WTC11 (cell line): ENCODE measurements around the gene ZNF770. TPM values are rescaled to one million over a fixed set of nuclear protein-coding genes. Genes with fewer than 3 reads are reported as not detected.

ENCODE experiments used
- ATAC-seq: fragments of 200-7000 bp; cut with Tn5 transposase; 2 replicates; pipeline ENCODE4 v1.10.0; 2021; ENCODE audit warnings: mild to moderate bottlenecking, moderate library complexity
- CTCF ChIA-PET: fragments of 300-600 bp; sonication (Branson Sonifier 250); formaldehyde crosslinking; loops from one replicate; lab custom pipeline; 2021; ENCODE audit warnings: antibody characterized with exemption; lab: Charles Lee
- POLR2A ChIA-PET: fragments of 350-600 bp; sonication (Branson Sonifier 250); formaldehyde crosslinking; loops from one replicate; lab custom pipeline; 2021; ENCODE audit warnings: antibody characterized with exemption; lab: Charles Lee
- DNase-seq: peaks from one replicate; pipeline ENCODE4 v3.0.0; 2021; ENCODE audit warnings: low spot score
- H3K27ac Mint-ChIP-seq: 2 replicates; pipeline ENCODE4 v1.8.0; 2021; ENCODE audit warnings: mixed read lengths
- H3K27me3 Mint-ChIP-seq: 2 replicates; pipeline ENCODE4 v1.8.0; 2021; ENCODE audit warnings: low read depth, mild to moderate bottlenecking, moderate library complexity, mixed read lengths
- H3K36me3 Mint-ChIP-seq: 2 replicates; pipeline ENCODE4 v1.8.0; 2021; ENCODE audit warnings: mixed read lengths
- H3K4me1 Mint-ChIP-seq: 2 replicates; pipeline ENCODE4 v1.8.0; 2022; ENCODE audit warnings: mixed read lengths
- H3K4me3 Mint-ChIP-seq: 2 replicates; pipeline ENCODE4 v1.8.0; 2021; ENCODE audit warnings: mild to moderate bottlenecking, moderate library complexity, mixed read lengths
- H3K9me3 Mint-ChIP-seq: 2 replicates; pipeline ENCODE4 v1.8.0; 2021; ENCODE audit warnings: mixed read lengths
- ATF1 ChIP-seq: sonication (generic); formaldehyde crosslinking; IDR thresholded peaks from 2 replicates; pipeline ENCODE4 v1.8.1; 2023; ENCODE audit warnings: mild to moderate bottlenecking, moderate library complexity, missing genetic modification reagents
- CREB1 ChIP-seq: sonication (generic); formaldehyde crosslinking; IDR thresholded peaks from 2 replicates; pipeline ENCODE4 v1.8.0; 2023; ENCODE audit warnings: mild to moderate bottlenecking, missing genetic modification reagents
- ELF4 ChIP-seq: sonication (generic); formaldehyde crosslinking; IDR thresholded peaks from 2 replicates; pipeline ENCODE4 v1.8.1; 2022; ENCODE audit warnings: low read depth, mild to moderate bottlenecking, moderate library complexity, missing genetic modification reagents
- JUN ChIP-seq: sonication (generic); formaldehyde crosslinking; IDR thresholded peaks from 2 replicates; pipeline ENCODE4 v1.8.0; 2023; ENCODE audit warnings: mild to moderate bottlenecking, missing genetic modification reagents
- NFATC4 ChIP-seq: fragments of 250-450 bp; sonication (Bioruptor Pico); IDR thresholded peaks from 2 replicates; pipeline ENCODE4 v1.9.0; 2021; ENCODE audit warnings: mild to moderate bottlenecking
- NR2C2 ChIP-seq: sonication (generic); formaldehyde crosslinking; IDR thresholded peaks from 2 replicates; pipeline ENCODE4 v1.8.0; 2022; ENCODE audit warnings: mild to moderate bottlenecking, missing genetic modification reagents
- TP53 ChIP-seq: sonication (generic); formaldehyde crosslinking; IDR thresholded peaks from 2 replicates; pipeline ENCODE4 v1.8.1; 2023; ENCODE audit warnings: mild to moderate bottlenecking, missing genetic modification reagents
- ZNF121 ChIP-seq: sonication (generic); formaldehyde crosslinking; IDR thresholded peaks from 2 replicates; pipeline ENCODE4 v1.8.0; 2023; ENCODE audit warnings: missing genetic modification reagents
- ZNF232 ChIP-seq: sonication (generic); formaldehyde crosslinking; IDR thresholded peaks from 2 replicates; pipeline ENCODE4 v1.8.0; 2022; ENCODE audit warnings: mild to moderate bottlenecking, missing genetic modification reagents
- ZNF396 ChIP-seq: fragments of 250-450 bp; sonication (Bioruptor Pico); IDR thresholded peaks from 2 replicates; pipeline ENCODE4 v1.8.0; 2021; ENCODE audit warnings: mild to moderate bottlenecking, moderate library complexity, borderline replicate concordance
- total RNA-seq: library from RNA; stranded (reverse); gene quantifications from 3 replicates; pipeline ENCODE4 v1.2.3, GENCODE V29; 2021
- TF ChIP-seq, protein P1 (sequence below): fragments of 250-450 bp; sonication (Bioruptor Pico); IDR thresholded peaks from 2 replicates; pipeline ENCODE4 v1.9.0; 2021; ENCODE audit warnings: moderate library complexity, mild to moderate bottlenecking, inconsistent platforms, borderline replicate concordance
- TF ChIP-seq, protein P2 (sequence below): sonication (generic); formaldehyde crosslinking; IDR thresholded peaks from 2 replicates; pipeline ENCODE4 v1.8.1; 2022; ENCODE audit warnings: low read depth, mild to moderate bottlenecking, moderate library complexity, missing genetic modification reagents, borderline replicate concordance
- TF ChIP-seq, protein P3 (sequence below): sonication (generic); formaldehyde crosslinking; IDR thresholded peaks from 2 replicates; pipeline ENCODE4 v1.8.1; 2023; ENCODE audit warnings: mild to moderate bottlenecking, missing genetic modification reagents, moderate library complexity
- TF ChIP-seq, protein P4 (sequence below): sonication (generic); formaldehyde crosslinking; IDR thresholded peaks from 2 replicates; pipeline ENCODE4 v1.8.1; 2023; ENCODE audit warnings: mild to moderate bottlenecking, moderate library complexity, missing genetic modification reagents
- TF ChIP-seq, protein P5 (sequence below): sonication (generic); formaldehyde crosslinking; IDR thresholded peaks from 2 replicates; pipeline ENCODE4 v1.8.0; 2022; ENCODE audit warnings: mild to moderate bottlenecking, missing genetic modification reagents
- TF ChIP-seq, protein P6 (sequence below): fragments of 250-450 bp; sonication (Bioruptor Pico); IDR thresholded peaks from 2 replicates; pipeline ENCODE4 v1.9.0; 2021; ENCODE audit warnings: mild to moderate bottlenecking
- TF ChIP-seq, protein P7 (sequence below): sonication (generic); formaldehyde crosslinking; IDR thresholded peaks from 2 replicates; pipeline ENCODE4 v1.8.1; 2022; ENCODE audit warnings: mild to moderate bottlenecking, missing genetic modification reagents, moderate library complexity, borderline replicate concordance

Gene ZNF770
- total RNA-seq, 1 experiment from 2014 or later = 142 TPM

DNA sequence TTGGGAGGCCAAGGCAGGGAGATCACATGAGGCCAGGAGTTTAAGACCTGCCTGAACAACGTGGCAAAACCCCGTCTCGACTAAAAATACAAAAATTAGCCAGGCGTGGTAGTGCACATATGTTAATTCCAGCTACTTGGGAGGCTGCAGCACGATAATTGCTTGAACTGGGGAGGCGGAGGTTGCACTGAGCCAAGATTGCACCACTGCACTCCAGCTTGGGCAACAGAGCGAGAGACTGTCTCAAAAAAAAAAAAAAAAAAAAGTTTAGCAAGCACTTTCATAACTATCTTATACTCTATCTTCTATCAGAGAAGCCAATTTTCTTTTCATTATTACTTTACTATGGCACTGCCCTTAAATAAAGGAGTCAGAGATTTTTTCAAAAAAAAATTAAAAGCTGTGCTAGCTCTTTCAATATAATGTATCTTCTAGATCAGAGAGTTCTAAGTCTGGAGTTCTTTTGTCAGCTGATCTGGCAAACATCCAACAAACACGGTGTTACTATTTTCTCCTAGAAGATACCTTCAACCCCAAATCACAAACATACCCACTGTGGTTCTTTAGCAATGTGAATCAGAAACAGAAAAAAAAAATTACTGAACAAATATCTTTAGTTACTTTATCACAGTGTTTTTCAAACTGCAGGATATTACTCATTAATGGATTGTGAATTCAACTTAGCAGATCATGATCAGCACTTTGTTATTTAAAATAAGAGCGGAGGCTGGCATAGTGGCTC lies 3.0 kb downstream of the ZNF770 start:
- TF ChIP-seq, protein P1, sequence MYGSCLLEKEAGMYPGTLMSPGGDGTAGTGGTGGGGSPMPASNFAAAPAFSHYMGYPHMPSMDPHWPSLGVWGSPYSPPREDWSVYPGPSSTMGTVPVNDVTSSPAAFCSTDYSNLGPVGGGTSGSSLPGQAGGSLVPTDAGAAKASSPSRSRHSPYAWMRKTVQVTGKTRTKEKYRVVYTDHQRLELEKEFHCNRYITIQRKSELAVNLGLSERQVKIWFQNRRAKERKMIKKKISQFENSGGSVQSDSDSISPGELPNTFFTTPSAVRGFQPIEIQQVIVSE = no peak
- no peak for TF ChIP-seq ZNF232 (CRISPR knock-in tag)
- no peak for TF ChIP-seq NFATC4
- TF ChIP-seq NR2C2 (CRISPR knock-in tag) = no peak
- TF ChIP-seq, protein P2, sequence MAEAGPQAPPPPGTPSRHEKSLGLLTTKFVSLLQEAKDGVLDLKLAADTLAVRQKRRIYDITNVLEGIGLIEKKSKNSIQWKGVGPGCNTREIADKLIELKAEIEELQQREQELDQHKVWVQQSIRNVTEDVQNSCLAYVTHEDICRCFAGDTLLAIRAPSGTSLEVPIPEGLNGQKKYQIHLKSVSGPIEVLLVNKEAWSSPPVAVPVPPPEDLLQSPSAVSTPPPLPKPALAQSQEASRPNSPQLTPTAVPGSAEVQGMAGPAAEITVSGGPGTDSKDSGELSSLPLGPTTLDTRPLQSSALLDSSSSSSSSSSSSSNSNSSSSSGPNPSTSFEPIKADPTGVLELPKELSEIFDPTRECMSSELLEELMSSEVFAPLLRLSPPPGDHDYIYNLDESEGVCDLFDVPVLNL (CRISPR knock-in tag) = no peak
- no peak for TF ChIP-seq ELF4 (CRISPR knock-in tag)
- no peak for TF ChIP-seq CREB1 (CRISPR knock-in tag)
- TF ChIP-seq ZNF121 (CRISPR knock-in tag) = no peak
- TF ChIP-seq, protein P3, sequence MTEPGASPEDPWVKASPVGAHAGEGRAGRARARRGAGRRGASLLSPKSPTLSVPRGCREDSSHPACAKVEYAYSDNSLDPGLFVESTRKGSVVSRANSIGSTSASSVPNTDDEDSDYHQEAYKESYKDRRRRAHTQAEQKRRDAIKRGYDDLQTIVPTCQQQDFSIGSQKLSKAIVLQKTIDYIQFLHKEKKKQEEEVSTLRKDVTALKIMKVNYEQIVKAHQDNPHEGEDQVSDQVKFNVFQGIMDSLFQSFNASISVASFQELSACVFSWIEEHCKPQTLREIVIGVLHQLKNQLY (CRISPR knock-in tag) = no peak
- no peak for TF ChIP-seq ZNF396
- TF ChIP-seq, protein P4, sequence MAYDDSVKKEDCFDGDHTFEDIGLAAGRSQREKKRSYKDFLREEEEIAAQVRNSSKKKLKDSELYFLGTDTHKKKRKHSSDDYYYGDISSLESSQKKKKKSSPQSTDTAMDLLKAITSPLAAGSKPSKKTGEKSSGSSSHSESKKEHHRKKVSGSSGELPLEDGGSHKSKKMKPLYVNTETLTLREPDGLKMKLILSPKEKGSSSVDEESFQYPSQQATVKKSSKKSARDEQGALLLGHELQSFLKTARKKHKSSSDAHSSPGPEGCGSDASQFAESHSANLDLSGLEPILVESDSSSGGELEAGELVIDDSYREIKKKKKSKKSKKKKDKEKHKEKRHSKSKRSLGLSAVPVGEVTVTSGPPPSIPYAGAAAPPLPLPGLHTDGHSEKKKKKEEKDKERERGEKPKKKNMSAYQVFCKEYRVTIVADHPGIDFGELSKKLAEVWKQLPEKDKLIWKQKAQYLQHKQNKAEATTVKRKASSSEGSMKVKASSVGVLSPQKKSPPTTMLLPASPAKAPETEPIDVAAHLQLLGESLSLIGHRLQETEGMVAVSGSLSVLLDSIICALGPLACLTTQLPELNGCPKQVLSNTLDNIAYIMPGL (CRISPR knock-in tag) = no peak
- TF ChIP-seq ATF1 = no peak
- no peak for TF ChIP-seq TP53 (CRISPR knock-in tag)
- TF ChIP-seq, protein P5, sequence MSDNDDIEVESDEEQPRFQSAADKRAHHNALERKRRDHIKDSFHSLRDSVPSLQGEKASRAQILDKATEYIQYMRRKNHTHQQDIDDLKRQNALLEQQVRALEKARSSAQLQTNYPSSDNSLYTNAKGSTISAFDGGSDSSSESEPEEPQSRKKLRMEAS = no peak
- TF ChIP-seq, all 79 proteins: peak for 0
- H3K27ac Mint-ChIP-seq = peak overlapping the region; percentile 91
- H3K36me3 Mint-ChIP-seq = peaks cover 60% of the 10 kb centered on the region
- ChIA-PET POLR2A (interaction anchor here (0.9 kb wide), 1 partner anchor 8 kb away, joined by 4 read pairs; no protein-coding TSS in a partner anchor), CTCF (interaction anchor here (0.5 to 1.0 kb wide), 2 partner anchors 9 to 32 kb away, joined by 3 to 4 read pairs; no protein-coding TSS in a partner anchor)
- peak overlapping the region; percentile 97 for H3K4me3 Mint-ChIP-seq
- DNase-seq (no peak), ATAC-seq (no peak)
- no peaks in the 10 kb centered on the region for H3K9me3 Mint-ChIP-seq
- H3K4me1 Mint-ChIP-seq = peaks cover 66% of the 10 kb centered on the region
- H3K27me3 Mint-ChIP-seq = no peaks in the 10 kb centered on the region

DNA sequence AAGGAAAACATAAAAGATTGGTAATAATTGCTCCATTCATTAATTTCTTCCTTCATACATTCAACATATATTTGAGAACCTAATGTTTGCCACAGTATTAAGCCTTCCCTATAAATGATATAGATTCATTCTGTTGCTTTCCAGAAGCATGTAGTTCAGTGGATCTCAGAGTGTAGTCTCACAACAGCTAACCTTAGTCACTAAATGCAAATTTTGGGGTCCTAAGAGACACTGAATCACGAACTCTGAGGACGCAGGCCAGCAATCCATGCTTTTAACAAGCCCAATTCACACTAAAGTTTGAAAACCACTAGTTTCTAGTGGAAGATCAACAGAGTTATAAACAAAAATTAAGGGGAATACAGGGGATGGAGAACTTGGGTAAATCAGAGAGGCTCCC lies 11.3 kb downstream of the ZNF770 start:
- no peak for DNase-seq
- POLR2A ChIA-PET = interaction anchor here (0.9 kb wide), 1 partner anchor 9 kb away, joined by 4 read pairs; no protein-coding TSS in a partner anchor
- H3K4me1 Mint-ChIP-seq = peaks cover 46% of the 10 kb centered on the region
- CTCF ChIA-PET = interaction anchor here (0.6 to 1.5 kb wide), 3 partner anchors 8 to 42 kb away, joined by 3 to 5 read pairs (median 3); partner anchors contain the start of gene ZNF770
- ATAC-seq = no peak
- peaks cover 14% of the 10 kb centered on the region for H3K36me3 Mint-ChIP-seq
- H3K27ac Mint-ChIP-seq = peak overlapping the region; percentile 56; the same call in 1 of the 2 replicates
- no peaks in the 10 kb centered on the region for H3K27me3 Mint-ChIP-seq
- no peaks in the 10 kb centered on the region for H3K9me3 Mint-ChIP-seq
- H3K4me3 Mint-ChIP-seq = no peak overlapping the region
- TF ChIP-seq JUN (CRISPR knock-in tag) = no peak
- TF ChIP-seq, protein P6, sequence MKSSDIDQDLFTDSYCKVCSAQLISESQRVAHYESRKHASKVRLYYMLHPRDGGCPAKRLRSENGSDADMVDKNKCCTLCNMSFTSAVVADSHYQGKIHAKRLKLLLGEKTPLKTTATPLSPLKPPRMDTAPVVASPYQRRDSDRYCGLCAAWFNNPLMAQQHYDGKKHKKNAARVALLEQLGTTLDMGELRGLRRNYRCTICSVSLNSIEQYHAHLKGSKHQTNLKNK (CRISPR knock-in tag) = no peak; the same call in 1 of the 2 replicates
- TF ChIP-seq, protein P7, sequence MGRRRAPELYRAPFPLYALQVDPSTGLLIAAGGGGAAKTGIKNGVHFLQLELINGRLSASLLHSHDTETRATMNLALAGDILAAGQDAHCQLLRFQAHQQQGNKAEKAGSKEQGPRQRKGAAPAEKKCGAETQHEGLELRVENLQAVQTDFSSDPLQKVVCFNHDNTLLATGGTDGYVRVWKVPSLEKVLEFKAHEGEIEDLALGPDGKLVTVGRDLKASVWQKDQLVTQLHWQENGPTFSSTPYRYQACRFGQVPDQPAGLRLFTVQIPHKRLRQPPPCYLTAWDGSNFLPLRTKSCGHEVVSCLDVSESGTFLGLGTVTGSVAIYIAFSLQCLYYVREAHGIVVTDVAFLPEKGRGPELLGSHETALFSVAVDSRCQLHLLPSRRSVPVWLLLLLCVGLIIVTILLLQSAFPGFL (CRISPR knock-in tag) = no peak
